Germinal center (tissue), 1 donor: Measurements from ENCODE around the gene CISTR.

Experiments used
- DNase-seq: peaks from one replicate; pipeline ENCODE4 v3.0.0; 2012; ENCODE audit warnings: mixed read lengths, low spot score

CISTR gene

GRCh38 chr12:53743266-53744129 lies 8.3 kb downstream of the CISTR start:
- DNase-seq, result peak; percentile 83

GRCh38 chr12:53740130-53740491 lies 11.7 kb downstream of the CISTR start:
- no peak for DNase-seq

- no peak for DNase-seq
These were observed 12.3 kb downstream of the CISTR start for GRCh38 chr12:53739214-53740129.

- peak; percentile 71 for DNase-seq
These were observed 13.2 kb downstream of the CISTR start for GRCh38 chr12:53738406-53739213.

- DNase-seq, result no peak
These were observed 13.8 kb downstream of the CISTR start for GRCh38 chr12:53737951-53738405.

- no peak for DNase-seq
These were observed 14.5 kb downstream of the CISTR start for GRCh38 chr12:53737093-53737808.

GRCh38 chr12:53736592-53736991 lies 15.2 kb downstream of the CISTR start:
- DNase-seq, result no peak

GRCh38 chr12:53735556-53735955 lies 16.2 kb downstream of the CISTR start:
- no peak for DNase-seq

- no peak for DNase-seq
These were observed 17.4 kb downstream of the CISTR start for GRCh38 chr12:53734425-53734824.

GRCh38 chr12:53733807-53734200 lies 18.0 kb downstream of the CISTR start:
- DNase-seq, result no peak

GRCh38 chr12:53733051-53733806 lies 18.6 kb downstream of the CISTR start:
- no peak for DNase-seq

GRCh38 chr12:53729644-53730043 lies 22.1 kb downstream of the CISTR start:
- no peak for DNase-seq

GRCh38 chr12:53728206-53728605 lies 23.6 kb downstream of the CISTR start:
- no peak for DNase-seq

GRCh38 chr12:53727310-53728041 lies 24.3 kb downstream of the CISTR start, which contains the start of gene CALCOCO1:
CALCOCO1 (minus strand) TSS chr12:53727452; CDS start chr12:53725242, 2,210 bp downstream.
- peak; percentile 98 for DNase-seq

GRCh38 chr12:53726946-53727309 lies 24.9 kb downstream of the CISTR start:
- no peak for DNase-seq

GRCh38 chr12:53726341-53726740 lies 25.4 kb downstream of the CISTR start:
- no peak for DNase-seq

- no peak for DNase-seq
These were observed 26.0 kb downstream of the CISTR start for GRCh38 chr12:53725824-53726223.

- DNase-seq, result no peak
These were observed 29.2 kb downstream of the CISTR start for GRCh38 chr12:53722450-53723041.

GRCh38 chr12:53720946-53721345 lies 30.8 kb downstream of the CISTR start:
- DNase-seq, result no peak
